Central memory CD4-positive, alpha-beta T cell (primary cell): ENCODE data around the gene YPEL3.
"Not testable (repeated sequence)": the region's sequence is repeated elsewhere in the genome, so short reads cannot be mapped to it uniquely, and the experiment has no call there.

Experiments used
- DNase-seq: peaks from one replicate; pipeline ENCODE4 v3.0.0; 2022

Gene YPEL3

GRCh38 chr16:30116291-30117207 is 20.5 kb upstream of the YPEL3 start:
- DNase-seq: no peak

GRCh38 chr16:30115238-30115637 is 19.2 kb upstream of the YPEL3 start:
- DNase-seq: peak; percentile 36

- DNase-seq: not testable (repeated sequence)
Observed at GRCh38 chr16:30114833-30115232, 18.8 kb upstream of the YPEL3 start.

GRCh38 chr16:30114411-30114810 is 18.4 kb upstream of the YPEL3 start:
- no peak for DNase-seq

GRCh38 chr16:30113711-30114333 is 17.8 kb upstream of the YPEL3 start:
- no peak for DNase-seq

GRCh38 chr16:30113031-30113710 is 17.2 kb upstream of the YPEL3 start, which contains the start of gene GDPD3:
Gene GDPD3 (minus strand): TSS chr16:30113537. CDS start chr16:30113478, 59 bp downstream.
- no peak for DNase-seq

- peak; percentile 21 for DNase-seq
Observed at GRCh38 chr16:30112197-30113030, 16.4 kb upstream of the YPEL3 start.

- no peak for DNase-seq
Observed at GRCh38 chr16:30110661-30111060, 14.6 kb upstream of the YPEL3 start.

- no peak for DNase-seq
Observed at GRCh38 chr16:30108059-30108850, 12.2 kb upstream of the YPEL3 start.

- DNase-seq: no peak
Observed at GRCh38 chr16:30104492-30104891, 8.5 kb upstream of the YPEL3 start.

- no peak for DNase-seq
Observed at GRCh38 chr16:30104090-30104489, 8.1 kb upstream of the YPEL3 start.

- peak; percentile 29 for DNase-seq
Observed at GRCh38 chr16:30096862-30097563, 1.0 kb upstream of the YPEL3 start.

- no peak for DNase-seq
Observed at GRCh38 chr16:30095166-30096078, 591 bp downstream of the YPEL3 start.

GRCh38 chr16:30094541-30095165 is 1.4 kb downstream of the YPEL3 start:
- DNase-seq: no peak

GRCh38 chr16:30092373-30093010 is 3.5 kb downstream of the YPEL3 start:
- DNase-seq: peak; percentile 70

- peak; percentile 90 for DNase-seq
Observed at GRCh38 chr16:30091474-30092372, 4.3 kb downstream of the YPEL3 start, which contains the start of gene TBX6. Gene TBX6 (minus strand): TSS chr16:30091924. CDS start chr16:30091193, 731 bp downstream.

- DNase-seq: no peak
Observed at GRCh38 chr16:30090610-30091331, 5.2 kb downstream of the YPEL3 start.
